HFF-Myc (cell line): ENCODE results near the gene LARGE1.

Experiments used
- DNase-seq: peaks from one replicate; pipeline ENCODE4 v3.0.0-alpha.2; 2011; ENCODE audit warnings: low read depth; ENCODE audit errors: extremely low read depth
- H3K4me3 ChIP-seq: replicated peaks from 2 replicates; pipeline ENCODE4 v1.5.1; 2011; ENCODE audit warnings: low read depth, mild to moderate bottlenecking, control low read depth, low read length
- CTCF ChIP-seq: IDR thresholded peaks from 2 replicates; pipeline ENCODE4 v1.5.1; 2012; ENCODE audit warnings: mild to moderate bottlenecking, low read depth, low read length, control low read depth; ENCODE audit errors: missing control alignments

The LARGE1 gene

GRCh38 chr22:33706100-33706499, 214.2 kb downstream of the LARGE1 start:
- no peak for DNase-seq
- H3K4me3 ChIP-seq = no peak overlapping the region
- no peak for TF ChIP-seq CTCF

GRCh38 chr22:33699176-33699575, 221.1 kb downstream of the LARGE1 start:
- no peak overlapping the region for H3K4me3 ChIP-seq
- no peak for TF ChIP-seq CTCF
- DNase-seq = no peak

GRCh38 chr22:33697640-33698039, 222.6 kb downstream of the LARGE1 start:
- TF ChIP-seq CTCF = no peak
- no peak for DNase-seq
- no peak overlapping the region for H3K4me3 ChIP-seq

- no peak overlapping the region for H3K4me3 ChIP-seq
- no peak for TF ChIP-seq CTCF
- DNase-seq = no peak
Observed at GRCh38 chr22:33691057-33691630, 229.1 kb downstream of the LARGE1 start.

- no peak overlapping the region for H3K4me3 ChIP-seq
- TF ChIP-seq CTCF = no peak
- no peak for DNase-seq
Observed at GRCh38 chr22:33688903-33689302, 231.4 kb downstream of the LARGE1 start.

- TF ChIP-seq CTCF = no peak
- no peak overlapping the region for H3K4me3 ChIP-seq
- no peak for DNase-seq
Observed at GRCh38 chr22:33687464-33687863, 232.8 kb downstream of the LARGE1 start.

GRCh38 chr22:33684087-33684486, 236.2 kb downstream of the LARGE1 start:
- DNase-seq = no peak
- no peak for TF ChIP-seq CTCF
- no peak overlapping the region for H3K4me3 ChIP-seq
